ENCODE results near the gene GJD4. TPM values are rescaled to one million over a fixed set of nuclear protein-coding genes. Genes with fewer than 3 reads are reported as not detected.

Gene GJD4
- total and polyA plus RNA-seq, 2 donors (not counting 3 experiments of a cell fraction or from before 2014, with no cell fraction given): not detected

DNA sequence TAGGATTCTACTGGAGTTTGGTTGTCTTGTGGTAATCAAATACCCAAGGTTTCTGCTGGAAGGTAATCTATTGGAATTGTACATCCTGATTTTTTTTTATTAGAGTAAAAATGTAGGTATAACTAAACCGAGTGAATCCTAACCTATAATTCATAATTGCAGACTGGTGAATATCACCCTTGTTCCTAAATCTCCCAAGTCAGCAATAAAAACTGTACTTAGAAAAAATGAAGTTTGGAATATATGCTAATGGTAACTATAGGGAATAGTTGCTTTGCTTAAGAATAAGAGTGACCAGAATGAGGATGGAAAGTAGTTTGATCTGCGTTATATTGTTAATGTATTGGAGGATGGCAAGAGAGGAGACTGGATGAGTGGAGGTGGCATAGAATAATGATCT, 47.7 kb downstream of the GJD4 start:
- FAIRE-seq: no peak
- POLR2A ChIA-PET: no interaction called here
- Histone ChIP-seq H3K27me3 (ENCODE audit: control insufficient read depth in 2 of 2, insufficient read depth in 2 of 2, low read length in 2 of 2) (peaks cover 3 to 7% of the 10 kb centered on the region in 2 experiments), H2AFZ (ENCODE audit: low read depth, low read length) (no peak overlapping the region), H3K79me2 (ENCODE audit: control insufficient read depth, insufficient read depth, low read length) (no peaks in the 10 kb centered on the region), H3K4me2 (ENCODE audit: insufficient read depth, low read length) (no peak overlapping the region), H3K9ac (replicated peaks; ENCODE audit: extremely low read depth, insufficient read depth, low read length) (no peak overlapping the region), H3K4me1 (ENCODE audit: control insufficient read depth, extremely low read depth, insufficient read depth, low read length) (no peaks in the 10 kb centered on the region), H3K27ac (ENCODE audit: insufficient read depth, low read depth, low read length) (no peak overlapping the region), H4K20me1 (replicated peaks; ENCODE audit: control insufficient read depth, extremely low read depth, insufficient read depth, low read length) (no peaks in the 10 kb centered on the region), H3K9me3 (replicated peaks; ENCODE audit: control insufficient read depth, insufficient read depth, low read length) (no peaks in the 10 kb centered on the region), H3K4me3 (replicated peaks in 1 of 3; ENCODE audit: insufficient read depth in 1 of 3, low read depth in 1 of 3, low read length in 3 of 3) (no peak overlapping the region), H3K9me1 (replicated peaks; ENCODE audit: control insufficient read depth, extremely low read depth, insufficient read depth, low read length) (no peaks in the 10 kb centered on the region), H3K36me3 (ENCODE audit: control insufficient read depth in 2 of 2, extremely low read depth in 1 of 2, insufficient read depth in 2 of 2, low read length in 2 of 2) (no peaks in the 10 kb centered on the region)
- TF ChIP-seq POLR2A (IDR thresholded peaks at IDR 0.05; ENCODE audit: low read depth, low read length): no peak
- TF ChIP-seq FOS (IDR thresholded peaks at IDR 0.05; ENCODE audit: borderline replicate concordance, insufficient read depth, low read length): no peak
- TF ChIP-seq MYC (IDR thresholded peaks at IDR 0.05; ENCODE audit: low read depth, low read length): no peak
- no peak for TF ChIP-seq JUN (IDR thresholded peaks at IDR 0.05; ENCODE audit: borderline replicate concordance, insufficient read depth, insufficient read length, low read depth)
- TF ChIP-seq CTCF (IDR thresholded peaks at IDR 0.05; ENCODE audit: extremely low read depth in 1 of 2, insufficient read depth in 1 of 2, low read depth in 1 of 2, low read length in 2 of 2): no peak
- TF ChIP-seq GATA2 (IDR thresholded peaks at IDR 0.05; ENCODE audit: insufficient read depth, insufficient read length, low read depth, low read length): no peak
- no peak for TF ChIP-seq EZH2 (IDR thresholded peaks at IDR 0.05; ENCODE audit: borderline replicate concordance, low read depth, low read length, severe bottlenecking)
- TF ChIP-seq, protein P1, sequence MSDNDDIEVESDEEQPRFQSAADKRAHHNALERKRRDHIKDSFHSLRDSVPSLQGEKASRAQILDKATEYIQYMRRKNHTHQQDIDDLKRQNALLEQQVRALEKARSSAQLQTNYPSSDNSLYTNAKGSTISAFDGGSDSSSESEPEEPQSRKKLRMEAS (IDR thresholded peaks at IDR 0.05; ENCODE audit: insufficient read depth, insufficient read length): no peak
- TF ChIP-seq POLR2AphosphoS5 (IDR thresholded peaks at IDR 0.05; ENCODE audit: insufficient read depth, low read depth, low read length): no peak
- intact Hi-C loops (cut with micrococcal nuclease): no loop called here
- BruUV-seq (replicated peaks): no TSS peak
- CTCF ChIA-PET: no interaction called here
- dilution Hi-C loops (cut with MboI; ENCODE audit: extremely low pct_ligation_motif_present, low sequenced_read_pairs): no loop called here
- DNase-seq (ENCODE audit: low read depth, low spot score): no peak
